ENCODE measurements around the gene MAP2K2.

Gene MAP2K2

DNA sequence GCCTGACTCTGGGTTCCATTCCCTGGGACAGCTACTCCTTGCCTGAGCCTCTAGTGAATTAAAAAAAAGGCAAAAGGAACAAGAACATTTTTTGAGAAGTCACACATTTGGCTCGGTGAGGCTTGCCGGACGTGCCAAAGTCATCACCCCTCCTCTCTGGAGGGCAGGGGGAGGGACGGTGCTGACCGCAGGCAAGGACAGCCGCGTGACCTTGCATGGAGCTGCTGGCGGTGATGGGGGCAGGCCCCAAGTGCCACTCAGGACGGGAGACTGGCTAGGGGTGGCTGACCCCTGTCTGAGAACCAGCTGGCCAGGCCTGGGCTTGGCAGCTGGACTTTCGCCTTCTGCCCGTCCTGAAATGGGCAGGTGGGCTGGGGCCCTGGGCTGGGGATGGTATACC lies 26.4 kb downstream of the MAP2K2 start:
- DNase-seq: no peak

DNA sequence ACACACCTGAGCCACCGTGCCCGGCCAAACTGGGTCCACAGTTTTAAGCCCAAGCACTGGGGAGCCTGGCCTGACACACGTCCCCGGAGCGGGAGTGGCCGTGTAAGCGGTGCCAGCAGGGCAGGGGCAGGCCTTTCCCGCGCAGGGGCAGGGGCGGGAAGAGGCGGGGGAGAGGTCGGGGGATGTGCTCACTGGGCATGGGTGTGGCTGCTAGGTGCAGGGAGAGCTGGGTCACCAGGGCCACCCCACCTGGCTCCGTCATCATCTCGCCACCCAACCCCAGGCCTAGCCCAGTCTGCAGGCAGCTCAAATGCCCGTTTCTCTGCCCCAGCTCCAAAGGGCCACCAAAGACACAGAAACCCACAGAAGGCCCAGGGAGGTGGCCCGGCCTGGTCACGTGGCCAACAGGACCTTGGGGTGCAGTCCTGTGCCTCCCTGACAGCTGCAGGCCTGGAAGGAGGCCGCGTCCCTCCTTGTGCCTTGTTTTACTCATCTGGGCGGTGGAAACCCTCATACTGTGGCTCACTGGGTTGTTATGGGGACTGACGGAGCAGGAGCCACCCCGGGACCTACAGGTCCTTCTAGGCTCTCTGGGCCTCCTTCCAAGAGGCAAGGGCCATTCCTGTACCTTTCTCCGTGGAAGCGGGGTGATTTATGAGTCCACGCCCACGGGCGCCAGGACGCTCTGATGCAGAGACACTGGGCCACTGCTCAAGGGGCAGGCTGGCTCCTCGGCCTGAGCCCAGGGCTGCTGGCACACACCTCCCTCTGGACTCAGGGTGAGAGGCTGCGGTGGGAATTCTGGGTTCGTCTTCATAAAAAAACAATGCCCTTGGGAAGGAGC lies 27.7 kb downstream of the MAP2K2 start:
- no peak for DNase-seq

DNA sequence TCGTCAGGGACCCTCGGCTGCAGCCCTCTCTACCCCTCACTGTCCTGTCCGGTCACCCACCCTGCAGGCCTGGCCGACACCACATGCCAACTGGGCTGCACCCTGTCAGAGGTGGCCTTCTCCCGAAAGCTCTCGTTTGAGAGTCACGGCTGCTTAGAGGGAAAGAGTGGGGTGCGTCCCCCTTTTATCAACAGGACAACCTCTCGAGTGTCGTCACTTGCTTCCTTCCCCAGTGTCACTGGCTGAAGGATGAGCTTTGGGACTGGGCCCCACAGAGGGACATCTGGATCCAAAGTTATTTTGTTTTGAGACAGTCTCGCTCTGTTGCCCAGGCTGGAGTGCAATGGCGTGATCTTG lies 28.5 kb downstream of the MAP2K2 start:
- DNase-seq: no peak

DNA sequence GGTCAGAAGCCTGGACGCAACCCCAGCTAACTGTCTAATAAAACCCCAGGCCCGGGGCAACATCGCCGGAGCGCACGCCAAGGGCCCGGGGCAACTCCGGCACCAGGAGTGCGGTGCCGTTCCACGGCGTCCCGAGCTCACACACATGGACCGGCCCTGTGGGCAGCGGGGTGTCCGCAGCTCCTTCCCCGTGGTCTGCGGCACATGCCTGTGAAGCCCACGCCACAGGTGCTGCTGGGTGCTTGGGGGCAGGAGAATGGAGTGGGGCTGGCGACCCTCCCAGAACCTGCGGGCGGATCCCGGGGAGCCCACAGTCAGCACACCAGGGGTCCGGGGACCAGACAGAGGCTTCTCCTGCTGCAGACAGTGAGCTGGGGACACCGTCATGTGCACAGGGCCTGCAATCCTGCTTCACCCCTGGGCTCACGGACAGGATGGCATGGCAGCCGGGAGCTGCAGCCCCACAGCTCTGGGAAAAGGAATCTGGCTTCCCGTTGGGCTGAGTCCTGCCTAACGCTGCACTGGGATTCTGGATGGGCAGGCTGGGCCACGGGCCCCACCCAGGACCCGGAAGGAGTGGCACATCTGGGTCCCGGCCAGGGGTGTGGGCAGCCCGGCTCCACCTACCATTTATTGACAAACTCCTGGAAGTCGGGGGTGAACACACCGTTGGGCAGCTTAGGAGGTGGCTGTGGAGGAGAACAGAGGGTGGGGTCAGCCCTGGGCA lies 29.0 kb downstream of the MAP2K2 start:
- no peak for DNase-seq

DNA sequence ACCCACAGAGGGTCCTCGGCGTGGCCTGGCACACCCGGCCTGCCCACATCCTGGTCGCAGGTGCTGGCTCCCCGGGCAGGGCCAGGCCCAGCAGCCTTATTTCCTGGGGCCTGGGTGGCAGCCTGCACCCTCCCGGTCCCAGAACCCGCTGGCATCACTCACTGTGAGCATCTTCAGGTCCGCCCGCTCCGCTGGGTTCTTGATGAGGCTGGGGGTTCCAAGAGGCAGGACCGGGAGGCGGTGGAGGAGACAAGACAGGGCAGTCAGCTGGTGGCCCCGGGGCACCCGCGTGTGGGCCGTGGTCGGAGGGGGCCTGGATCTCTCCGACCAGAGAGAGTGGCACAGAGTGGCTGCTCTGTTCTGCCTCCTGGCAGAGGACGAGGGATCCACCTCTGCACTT lies 29.6 kb downstream of the MAP2K2 start:
- DNase-seq: no peak

DNA sequence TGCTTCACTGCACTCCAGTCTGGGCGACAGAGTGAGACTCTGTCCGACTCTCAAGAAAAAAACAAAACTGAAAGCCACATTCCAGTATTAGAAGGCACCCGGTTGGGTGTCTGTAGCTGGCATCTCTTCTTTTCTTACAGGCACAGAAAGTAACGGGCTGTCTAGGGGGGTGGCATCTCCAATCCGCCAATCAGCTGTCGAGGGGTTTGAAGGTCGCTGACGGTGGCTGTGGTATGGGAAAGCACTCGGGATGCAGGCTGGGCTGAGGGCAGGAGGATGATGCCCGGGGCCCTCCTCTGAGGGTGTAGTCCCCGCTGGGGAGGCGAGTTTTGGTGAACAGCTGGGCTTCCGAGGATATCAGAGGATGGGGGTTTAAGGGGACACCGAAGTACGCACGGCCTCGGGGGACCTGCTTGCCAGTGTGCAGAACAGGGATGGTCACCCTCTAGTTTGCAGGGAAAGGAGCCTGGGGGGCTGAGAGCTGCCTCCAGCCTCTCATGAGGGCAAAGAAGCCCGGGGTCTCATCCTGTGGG lies 30.2 kb downstream of the MAP2K2 start:
- DNase-seq: no peak

DNA sequence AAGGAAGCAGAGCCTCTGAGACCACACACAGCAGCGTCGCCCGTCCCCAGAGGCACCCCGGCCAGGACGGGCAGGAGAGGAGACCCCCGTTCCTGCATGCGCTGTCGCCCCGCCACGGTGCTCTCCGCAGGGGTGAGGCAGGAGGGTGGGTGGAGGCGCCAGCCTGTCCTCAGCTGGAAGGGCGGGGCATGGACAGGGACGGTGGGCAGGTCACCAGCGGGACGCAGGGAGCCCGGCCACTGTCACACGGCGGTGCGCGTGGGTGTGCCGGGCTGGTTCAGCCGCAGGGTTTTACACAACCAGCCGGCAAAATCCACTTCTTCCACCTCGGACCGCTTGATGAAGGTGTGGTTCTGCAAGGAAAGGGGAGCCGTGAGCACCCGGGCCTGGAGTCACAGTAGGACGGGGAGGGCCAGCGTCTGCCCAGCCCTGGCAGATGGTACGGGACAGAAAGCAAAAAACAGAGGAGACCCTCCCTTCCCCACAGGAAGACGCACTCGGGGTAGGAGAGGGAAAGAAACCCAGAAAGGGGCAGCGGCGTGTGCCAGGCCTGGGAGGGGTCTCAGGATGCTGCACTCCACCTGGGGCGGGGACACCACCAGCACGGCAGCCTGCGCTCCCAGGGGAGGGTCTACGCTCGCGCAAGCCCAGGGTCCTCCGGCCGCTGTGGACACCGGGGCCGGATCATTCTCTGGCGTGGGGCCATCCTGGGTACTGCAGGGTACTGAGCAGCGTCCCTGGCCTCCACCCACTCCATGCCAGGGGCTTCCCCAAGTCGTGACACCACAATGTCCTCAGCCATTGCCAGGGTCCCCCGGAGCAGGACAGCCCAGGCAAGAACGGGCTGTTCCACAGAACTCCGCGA lies 33.3 kb downstream of the MAP2K2 start:
- DNase-seq: no peak

DNA sequence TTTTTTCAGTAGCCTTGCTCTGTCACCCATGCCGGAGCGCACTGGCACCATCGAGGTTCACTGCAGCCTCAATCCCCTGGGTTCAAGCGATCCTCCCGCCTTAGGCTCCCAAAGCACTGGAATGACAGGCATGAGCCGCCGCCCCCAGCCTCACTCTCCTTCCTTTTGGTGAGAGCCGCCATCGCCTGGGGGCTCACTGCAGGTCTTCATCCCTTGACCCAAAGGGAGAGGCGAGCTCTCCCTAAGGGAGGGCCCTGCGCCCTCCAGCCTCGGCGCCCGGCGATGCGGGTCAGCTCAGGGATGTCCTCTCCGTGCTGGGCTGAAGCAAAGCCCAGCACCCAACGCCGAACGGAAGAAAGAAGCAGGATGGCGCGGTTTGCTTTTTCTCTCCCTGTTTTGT lies 34.0 kb downstream of the MAP2K2 start:
- no peak for DNase-seq

DNA sequence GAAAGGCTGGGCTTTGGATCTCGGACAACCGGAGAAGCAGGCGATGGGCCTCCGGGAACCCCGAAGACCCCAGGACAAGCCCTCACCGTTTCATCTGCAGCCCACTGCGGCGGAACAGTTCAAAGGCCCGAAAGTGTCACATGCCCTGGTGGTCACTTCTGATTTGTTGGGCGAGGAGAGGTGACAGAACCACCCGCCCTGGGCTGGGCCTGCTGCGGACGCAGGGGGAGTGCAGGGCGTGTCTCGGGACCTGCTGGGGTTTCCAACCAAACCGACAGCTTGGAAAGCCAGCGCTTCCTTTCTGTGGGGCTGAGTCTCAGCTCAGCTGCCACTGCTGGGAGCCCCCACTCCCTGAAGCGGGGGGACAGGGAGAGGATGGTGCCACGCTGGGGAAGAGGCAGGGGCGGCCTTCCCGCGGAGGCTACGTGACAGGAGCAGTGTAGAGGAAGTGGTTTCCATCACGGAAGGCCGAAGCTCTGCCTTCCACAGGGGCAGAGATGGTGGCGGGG lies 34.5 kb downstream of the MAP2K2 start:
- peak; percentile 64 for DNase-seq

DNA sequence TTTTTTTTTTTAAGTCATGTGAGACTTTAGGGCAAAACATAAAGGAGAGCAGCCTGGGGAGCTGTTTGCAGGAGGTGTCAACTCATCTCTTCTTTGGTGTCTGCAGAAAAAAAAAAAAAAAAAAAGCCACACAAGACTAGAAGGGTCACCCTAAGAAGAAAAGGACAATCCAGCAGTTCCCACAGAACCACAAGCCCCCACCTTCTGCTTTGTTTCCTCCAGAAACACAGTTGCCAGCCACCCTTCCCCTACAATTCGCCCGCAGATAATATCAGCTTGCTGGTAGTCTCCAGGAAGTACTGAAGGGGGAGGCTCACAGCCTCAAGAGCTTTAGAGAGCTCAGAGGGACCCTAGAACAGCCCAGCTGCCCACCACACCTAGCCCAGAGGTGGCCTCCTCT lies 34.9 kb downstream of the MAP2K2 start:
- peak; percentile 57 for DNase-seq

DNA sequence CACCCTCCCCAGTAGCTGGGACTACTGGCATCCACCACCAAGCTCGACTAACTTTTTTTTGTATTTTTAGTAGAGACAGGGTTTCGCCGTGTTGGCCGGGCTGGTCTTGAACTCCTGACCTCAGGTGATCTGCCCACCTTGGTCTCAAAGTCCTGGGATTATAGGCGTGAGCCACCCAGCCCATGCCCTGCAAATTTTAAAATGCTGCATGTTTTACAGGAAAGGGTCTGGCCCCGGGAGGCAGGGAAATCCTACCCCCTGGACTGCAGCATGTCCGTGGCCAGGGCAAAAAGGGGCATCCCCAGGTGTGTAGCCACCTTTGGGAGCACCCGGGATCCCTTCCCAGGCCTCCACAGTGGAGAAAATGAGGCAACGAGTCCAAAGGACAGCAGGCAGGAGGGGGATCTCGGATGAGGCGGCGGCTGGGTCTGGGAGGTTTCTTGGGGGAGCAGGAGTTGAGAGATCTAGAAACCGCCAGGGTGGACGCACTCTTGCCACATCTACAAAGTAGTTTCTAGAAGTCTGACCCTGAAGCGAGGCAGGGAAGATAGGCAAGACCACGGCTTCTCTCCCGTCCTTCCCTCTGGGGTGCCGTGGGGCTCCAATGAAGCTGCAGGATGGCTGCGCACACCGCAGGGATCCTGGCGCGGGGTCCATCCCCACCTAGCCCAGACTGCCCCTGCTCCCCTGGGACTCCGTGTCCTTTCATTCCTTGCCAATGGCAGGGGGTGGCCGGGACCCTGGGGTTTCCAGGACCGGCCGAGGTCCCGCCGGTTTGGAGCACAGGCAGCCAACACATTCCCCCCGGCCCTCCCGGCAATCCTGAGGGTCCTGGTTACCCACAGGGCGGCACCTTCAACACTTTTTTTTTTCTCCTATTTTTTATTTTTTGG lies 35.9 kb downstream of the MAP2K2 start:
- no peak for DNase-seq

DNA sequence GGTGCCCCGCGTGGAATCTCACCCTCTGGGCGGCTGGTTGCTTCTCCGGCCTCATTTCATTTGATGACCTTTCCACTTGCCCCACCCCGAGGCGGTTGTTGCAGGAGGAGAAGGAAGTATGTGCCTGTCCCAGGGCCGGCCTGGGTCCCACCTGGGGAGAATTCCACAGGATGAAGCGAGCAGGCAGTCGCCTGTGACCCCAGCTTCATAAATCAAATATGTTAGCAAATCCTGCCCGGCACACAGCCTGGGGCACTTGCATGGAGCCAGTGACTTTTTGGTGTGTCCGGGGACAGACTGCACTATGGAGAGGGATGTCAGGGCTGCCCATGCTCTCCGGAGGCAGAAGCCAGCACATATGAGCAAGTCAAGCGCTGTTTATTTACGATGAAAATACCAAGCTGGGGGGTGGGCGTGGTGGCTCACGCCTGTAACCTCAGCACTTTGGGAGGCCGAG lies 37.5 kb downstream of the MAP2K2 start:
- no peak for DNase-seq

DNA sequence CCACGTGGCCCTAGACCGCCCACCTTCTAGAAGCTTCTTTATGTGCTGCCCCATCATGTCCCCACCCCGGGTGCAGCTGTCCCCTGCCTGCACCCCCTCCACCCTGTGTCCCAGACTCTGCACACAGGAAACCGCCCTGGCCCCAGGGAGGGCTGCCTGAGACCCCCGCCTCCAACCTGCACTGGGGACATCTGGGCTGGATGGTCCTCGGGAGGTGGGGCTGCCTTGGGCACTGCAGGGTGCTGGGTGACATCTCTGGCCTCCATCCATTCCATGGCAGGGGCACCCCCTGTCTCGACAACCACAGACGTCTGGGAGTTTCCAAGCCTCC lies 39.4 kb downstream of the MAP2K2 start:
- no peak for DNase-seq

DNA sequence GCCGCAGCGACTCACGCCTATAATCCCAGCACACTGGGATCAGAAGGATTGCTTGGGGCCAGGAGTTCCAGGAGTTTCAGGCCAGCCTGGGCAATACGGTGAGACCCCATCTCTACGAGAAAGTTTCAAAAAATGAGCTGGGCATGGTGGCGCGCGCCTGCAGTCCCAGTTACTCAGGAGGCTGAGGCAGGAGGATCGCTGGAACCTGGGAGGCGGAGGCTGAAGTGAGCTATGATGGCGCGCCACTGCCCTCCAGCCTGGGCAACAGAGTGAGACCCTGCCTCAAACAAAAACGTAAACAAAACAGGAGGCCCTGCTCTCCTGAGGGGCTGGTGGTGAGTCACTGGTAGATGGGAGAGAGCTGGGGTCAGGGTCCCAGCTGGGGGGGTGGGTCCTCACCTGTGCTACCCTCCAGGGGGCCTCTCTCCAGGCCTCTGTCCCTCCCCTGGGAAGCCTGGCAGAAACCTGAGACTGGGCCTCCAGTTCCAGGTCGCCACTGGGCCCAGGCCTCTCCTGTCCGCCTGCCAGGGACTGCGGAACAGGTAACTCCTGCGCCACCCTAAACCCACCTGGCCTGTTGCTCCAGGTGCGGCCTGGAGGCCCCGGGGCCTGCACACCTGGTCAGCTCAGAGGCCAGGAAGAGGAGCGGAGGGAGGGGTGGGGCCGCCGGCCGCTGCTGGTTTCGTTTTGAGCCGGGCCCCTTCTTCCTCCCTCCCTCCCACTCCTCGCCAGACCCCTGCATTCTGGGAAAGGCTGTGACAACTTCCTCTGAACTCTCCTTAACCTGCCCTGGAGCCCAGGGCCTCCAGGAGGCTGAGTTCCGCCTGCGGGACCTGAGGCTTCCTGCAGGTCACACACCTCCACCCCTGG lies 40.0 kb downstream of the MAP2K2 start:
- DNase-seq: peak; percentile 71

DNA sequence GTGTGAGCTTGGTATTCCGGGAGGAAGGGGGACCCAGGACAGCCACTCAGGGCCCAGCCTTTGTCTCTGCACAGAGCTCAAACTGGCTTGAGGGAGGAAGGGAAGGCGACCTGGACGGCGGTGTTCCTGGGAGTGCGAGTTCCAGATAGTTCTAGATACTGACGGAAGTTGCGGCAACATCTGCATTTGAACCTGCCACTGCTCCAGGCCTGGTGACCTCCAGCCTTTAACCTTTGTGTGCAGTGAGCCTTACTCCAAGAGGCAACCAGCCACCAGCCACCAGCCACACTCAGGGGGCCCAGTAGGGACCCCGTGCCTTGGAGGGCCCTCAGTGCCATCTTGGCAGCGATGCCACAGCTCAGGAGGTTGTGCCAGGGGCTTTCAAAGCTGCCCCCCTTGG lies 41.8 kb downstream of the MAP2K2 start:
- DNase-seq: no peak

DNA sequence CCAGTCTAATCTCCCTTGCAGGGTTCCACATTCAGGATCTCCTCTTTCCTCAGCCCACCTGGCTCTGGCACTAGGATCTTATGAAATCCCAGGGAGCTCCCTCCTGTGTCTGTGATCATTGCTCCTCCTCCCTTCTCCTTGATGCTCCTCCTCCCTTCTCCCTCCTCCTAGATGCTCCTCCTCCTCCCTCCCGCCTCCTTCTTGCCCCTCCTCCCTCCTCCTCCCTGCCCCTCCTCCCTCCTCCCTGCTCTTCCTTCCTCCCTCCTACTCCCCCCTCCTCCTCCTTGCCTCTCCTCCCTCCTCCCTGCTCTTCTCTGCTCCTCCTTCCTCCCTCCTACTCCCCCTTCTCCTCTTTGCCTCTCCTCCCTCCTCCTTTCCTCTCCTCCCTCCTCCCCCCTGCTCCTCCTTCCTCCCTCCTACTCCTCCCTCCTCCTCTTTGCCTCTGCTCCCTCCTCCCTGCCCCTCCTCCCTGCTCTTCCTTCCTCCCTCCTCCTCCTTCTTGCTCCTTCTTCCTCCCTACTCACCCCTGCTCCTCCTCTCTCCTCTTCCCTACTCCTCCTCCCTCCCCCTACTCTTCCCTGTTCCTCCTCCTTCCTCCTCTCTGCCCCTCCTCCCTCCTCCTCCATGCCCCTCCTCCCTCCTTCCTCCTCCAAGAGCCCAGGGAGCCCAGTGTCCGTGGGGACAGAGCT lies 42.3 kb downstream of the MAP2K2 start:
- no peak for DNase-seq

DNA sequence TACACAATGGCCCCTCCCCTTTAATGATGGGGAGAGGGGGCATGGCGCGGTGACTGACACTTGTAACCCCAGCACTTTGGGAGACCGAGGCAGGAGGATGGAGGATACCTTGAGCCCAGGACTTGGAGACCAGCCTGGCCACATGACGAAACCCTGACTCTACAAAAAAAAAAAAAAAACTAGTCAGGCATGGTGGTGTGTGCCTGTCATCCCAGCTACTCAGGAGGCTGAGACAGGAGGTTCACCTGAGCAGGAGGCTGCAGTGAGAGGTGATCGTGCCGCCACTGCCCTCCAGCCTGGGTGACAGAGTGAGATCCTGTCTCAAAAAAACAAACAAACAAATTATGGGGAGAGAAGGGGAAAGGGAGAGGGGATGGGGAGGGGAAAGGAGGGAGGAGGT lies 43.4 kb downstream of the MAP2K2 start:
- no peak for DNase-seq

DNA sequence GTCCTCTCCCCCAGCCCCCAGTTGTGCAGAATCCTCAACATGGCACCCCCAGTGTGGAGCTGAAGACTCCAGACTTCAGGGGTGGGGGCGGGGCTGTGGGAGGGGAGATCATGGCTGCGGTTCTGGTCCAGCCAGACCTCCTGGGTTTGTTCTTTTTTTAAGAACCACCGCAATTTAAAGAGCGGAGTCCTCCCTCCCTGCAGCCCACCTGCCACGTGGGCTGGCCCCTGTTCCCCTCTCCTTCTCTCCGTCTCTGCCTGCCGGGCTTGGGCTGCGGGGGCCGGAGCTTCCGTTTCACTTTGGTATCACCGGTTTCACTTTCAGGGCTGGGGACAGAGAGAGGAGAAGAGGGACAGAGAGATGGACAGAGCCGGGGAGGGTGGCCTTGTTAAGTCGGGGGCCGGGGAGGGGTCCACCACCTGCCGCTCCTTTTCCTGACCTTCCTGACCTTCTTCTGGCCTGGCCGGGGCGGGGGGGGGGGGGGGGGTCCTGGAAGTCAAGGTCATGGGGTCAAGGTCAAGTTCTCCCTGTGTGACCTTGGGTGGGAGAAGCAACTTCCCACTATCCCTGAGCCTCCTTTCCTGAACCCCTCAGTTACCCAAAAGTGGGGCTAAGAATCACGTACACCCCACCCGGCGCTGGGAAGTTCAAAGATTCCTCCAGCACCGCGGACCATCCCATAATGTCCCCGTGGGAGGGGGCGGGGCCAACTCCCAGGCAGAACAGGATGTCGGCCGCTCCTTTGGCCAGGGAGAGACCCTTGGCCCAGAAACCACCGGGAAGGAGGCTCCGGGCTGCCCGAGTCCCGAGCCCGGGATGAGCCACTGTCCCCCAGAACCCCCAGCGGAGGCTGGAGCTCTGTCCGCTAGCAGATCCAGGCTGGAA lies 45.9 kb downstream of the MAP2K2 start:
- DNase-seq: no peak

DNA sequence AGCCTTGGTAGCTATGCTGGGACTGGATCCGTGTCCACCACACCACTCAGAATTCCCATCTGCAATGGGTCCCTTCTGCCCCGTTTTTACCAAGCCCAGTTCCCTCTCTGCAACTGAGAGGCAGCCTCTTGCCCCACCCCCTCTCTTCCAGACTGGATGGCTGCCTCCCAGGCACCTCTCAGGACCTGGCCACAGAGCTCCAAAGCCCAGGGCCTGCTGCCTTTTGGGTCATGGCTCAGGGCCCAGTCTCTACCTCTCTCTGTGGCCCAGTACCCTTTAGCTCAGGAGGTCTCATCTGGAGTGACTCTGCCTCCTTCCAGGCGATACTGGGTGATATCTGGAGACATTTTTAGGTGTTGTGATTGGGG lies 46.9 kb downstream of the MAP2K2 start:
- DNase-seq: no peak
